ENCODE results near the gene TMCC1.

Gene TMCC1

DNA sequence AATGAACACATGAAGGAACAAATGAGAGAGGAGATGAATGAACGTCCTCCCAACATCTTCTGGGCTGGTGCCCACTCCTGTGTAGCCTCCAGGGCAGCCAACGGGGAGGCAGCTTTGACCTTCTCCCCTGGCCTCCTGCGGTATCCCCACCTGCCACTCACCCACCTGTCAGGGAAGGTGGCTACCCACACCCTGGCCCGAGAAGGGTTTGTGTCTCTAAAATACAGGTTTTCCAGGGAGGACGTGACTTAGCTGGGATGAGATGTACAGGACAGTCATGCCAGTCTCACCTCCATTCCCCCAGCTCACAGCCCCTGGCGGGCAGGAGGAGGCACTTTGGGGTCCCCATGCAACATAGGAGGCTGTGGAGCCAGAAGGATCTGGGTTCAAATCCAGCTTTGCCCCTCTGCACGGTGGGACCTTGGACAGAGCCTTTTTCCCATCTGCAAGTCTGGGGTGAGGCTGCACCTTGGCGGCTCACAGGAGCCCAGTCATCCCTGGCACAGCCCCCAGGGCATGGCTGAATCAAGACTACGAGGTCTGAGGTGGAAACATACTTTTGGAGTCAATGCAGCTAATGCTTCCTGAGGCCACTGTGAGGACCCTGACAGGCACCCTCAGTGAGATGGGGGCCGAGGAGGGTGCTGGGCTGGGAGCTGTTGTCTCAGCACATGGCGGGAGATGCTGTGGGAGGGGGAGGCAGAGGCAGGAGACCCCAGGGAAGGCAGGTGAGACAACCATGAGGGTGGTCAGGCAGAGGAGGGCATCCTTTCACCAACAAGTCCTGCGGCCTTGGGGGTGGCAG is 275.9 kb downstream of the TMCC1 start:
- peak overlapping the region; percentile 45 for H2BK15ac ChIP-seq (ENCODE audit: low read depth, poor library complexity, severe bottlenecking)
- no peaks in the 10 kb centered on the region for H3K79me1 ChIP-seq (replicated peaks; ENCODE audit: low read length, poor library complexity, severe bottlenecking)
- H3K14ac ChIP-seq (ENCODE audit: low read length in 2 of 2) = no peak overlapping the region
- H3K4me3 ChIP-seq (ENCODE audit: insufficient read depth in 1 of 2, low read depth in 1 of 2, low read length in 2 of 2) = no peak overlapping the region
- no peak for DNase-seq
- no peak overlapping the region for H3K9ac ChIP-seq (ENCODE audit: low read length)
- no peak overlapping the region for H3K4me2 ChIP-seq (ENCODE audit: low read length, poor library complexity, severe bottlenecking)
- H2AFZ ChIP-seq (ENCODE audit: low read depth, low read length) = peak overlapping the region; percentile 19
- peak overlapping the region; percentile 28 to 72 for H2BK12ac ChIP-seq (ENCODE audit: low read length in 2 of 2)
- H3K4ac ChIP-seq (ENCODE audit: low read depth in 1 of 2, low read length in 2 of 2) = no peak overlapping the region
- WGBS = 92% methylated on average over 12 of the region's 12 CpGs
- H3K27me3 ChIP-seq (ENCODE audit: control insufficient read depth in 1 of 2, insufficient read depth in 1 of 2, low read length in 2 of 2) = no peaks in the 10 kb centered on the region
- no peak overlapping the region for H3K23ac ChIP-seq (ENCODE audit: low read length in 2 of 2)
- H2BK120ac ChIP-seq (ENCODE audit: low read depth, low read length) = no peak overlapping the region
- no peaks in the 10 kb centered on the region for H3K9me3 ChIP-seq (ENCODE audit: control insufficient read depth, low read length)
- H2AK5ac ChIP-seq (ENCODE audit: low read length, severe bottlenecking) = peak overlapping the region; percentile 47
- H4K91ac ChIP-seq (ENCODE audit: low read length) = peak overlapping the region; percentile 72
- H3K36me3 ChIP-seq (ENCODE audit: control insufficient read depth in 1 of 2, insufficient read depth in 2 of 2, low read depth in 1 of 2, low read length in 2 of 2) = no peaks in the 10 kb centered on the region
- H3K27ac ChIP-seq (ENCODE audit: low read length, poor library complexity, severe bottlenecking) = no peak overlapping the region
- H4K8ac ChIP-seq (ENCODE audit: low read length) = no peak overlapping the region
- H2BK5ac ChIP-seq (ENCODE audit: low read depth, low read length, poor library complexity, severe bottlenecking) = no peak overlapping the region
- H3K18ac ChIP-seq (ENCODE audit: low read depth in 1 of 2, low read length in 2 of 2) = peak overlapping the region in 1 of 2 experiments; percentile 5
- peaks cover 52% of the 10 kb centered on the region for H3K4me1 ChIP-seq (ENCODE audit: control insufficient read depth, insufficient read depth, low read depth, low read length)

GRCh38 chr3:129616713-129617112 is 276.8 kb downstream of the TMCC1 start:
- Histone ChIP-seq H3K27me3 (ENCODE audit: control insufficient read depth in 1 of 2, insufficient read depth in 1 of 2, low read length in 2 of 2) (no peaks in the 10 kb centered on the region), H4K91ac (ENCODE audit: low read length) (no peak overlapping the region), H2BK5ac (ENCODE audit: low read depth, low read length, poor library complexity, severe bottlenecking) (no peak overlapping the region), H2BK12ac (ENCODE audit: low read length in 2 of 2) (peak overlapping the region; percentile 49 to 50), H4K8ac (ENCODE audit: low read length) (no peak overlapping the region), H3K9ac (ENCODE audit: low read length) (peak overlapping the region; percentile 12), H3K4me1 (ENCODE audit: control insufficient read depth, insufficient read depth, low read depth, low read length) (peaks cover 54% of the 10 kb centered on the region), H3K79me1 (replicated peaks; ENCODE audit: low read length, poor library complexity, severe bottlenecking) (no peaks in the 10 kb centered on the region), H3K18ac (ENCODE audit: low read depth in 1 of 2, low read length in 2 of 2) (peak overlapping the region in 1 of 2 experiments; percentile 30), H3K23ac (ENCODE audit: low read length in 2 of 2) (no peak overlapping the region), H3K36me3 (ENCODE audit: control insufficient read depth in 1 of 2, insufficient read depth in 2 of 2, low read depth in 1 of 2, low read length in 2 of 2) (no peaks in the 10 kb centered on the region), H3K27ac (ENCODE audit: low read length, poor library complexity, severe bottlenecking) (no peak overlapping the region), H2AFZ (ENCODE audit: low read depth, low read length) (no peak overlapping the region), H3K9me3 (ENCODE audit: control insufficient read depth, low read length) (no peaks in the 10 kb centered on the region), H3K4me3 (ENCODE audit: insufficient read depth in 1 of 2, low read depth in 1 of 2, low read length in 2 of 2) (no peak overlapping the region), H2BK120ac (ENCODE audit: low read depth, low read length) (no peak overlapping the region), H2BK15ac (ENCODE audit: low read depth, poor library complexity, severe bottlenecking) (no peak overlapping the region), H2AK5ac (ENCODE audit: low read length, severe bottlenecking) (peak overlapping the region; percentile 47), H3K4ac (ENCODE audit: low read depth in 1 of 2, low read length in 2 of 2) (peak overlapping the region in 1 of 2 experiments; percentile 40), H3K14ac (ENCODE audit: low read length in 2 of 2) (peak overlapping the region in 1 of 2 experiments; percentile 4), H3K4me2 (ENCODE audit: low read length, poor library complexity, severe bottlenecking) (no peak overlapping the region)
- peak; percentile 88 for DNase-seq
- WGBS = 48% methylated on average over 5 of the region's 5 CpGs

GRCh38 chr3:129616291-129616690 is 277.2 kb downstream of the TMCC1 start:
- H2BK120ac ChIP-seq (ENCODE audit: low read depth, low read length) = no peak overlapping the region
- H3K27me3 ChIP-seq (ENCODE audit: control insufficient read depth in 1 of 2, insufficient read depth in 1 of 2, low read length in 2 of 2) = no peaks in the 10 kb centered on the region
- peak overlapping the region in 1 of 2 experiments; percentile 15 for H3K4ac ChIP-seq (ENCODE audit: low read depth in 1 of 2, low read length in 2 of 2)
- no peaks in the 10 kb centered on the region for H3K36me3 ChIP-seq (ENCODE audit: control insufficient read depth in 1 of 2, insufficient read depth in 2 of 2, low read depth in 1 of 2, low read length in 2 of 2)
- H3K14ac ChIP-seq (ENCODE audit: low read length in 2 of 2) = peak overlapping the region in 1 of 2 experiments; percentile 63
- no peak overlapping the region for H3K4me3 ChIP-seq (ENCODE audit: insufficient read depth in 1 of 2, low read depth in 1 of 2, low read length in 2 of 2)
- H2AK5ac ChIP-seq (ENCODE audit: low read length, severe bottlenecking) = no peak overlapping the region
- peak overlapping the region in 1 of 2 experiments; percentile 49 for H2BK12ac ChIP-seq (ENCODE audit: low read length in 2 of 2)
- H3K9ac ChIP-seq (ENCODE audit: low read length) = peak overlapping the region; percentile 12
- H2AFZ ChIP-seq (ENCODE audit: low read depth, low read length) = no peak overlapping the region
- no peak for DNase-seq
- peak overlapping the region in 1 of 2 experiments; percentile 63 for H3K18ac ChIP-seq (ENCODE audit: low read depth in 1 of 2, low read length in 2 of 2)
- WGBS = 78% methylated on average over 8 of the region's 8 CpGs
- H3K4me1 ChIP-seq (ENCODE audit: control insufficient read depth, insufficient read depth, low read depth, low read length) = peaks cover 53% of the 10 kb centered on the region
- no peaks in the 10 kb centered on the region for H3K79me1 ChIP-seq (replicated peaks; ENCODE audit: low read length, poor library complexity, severe bottlenecking)
- H2BK5ac ChIP-seq (ENCODE audit: low read depth, low read length, poor library complexity, severe bottlenecking) = no peak overlapping the region
- H3K9me3 ChIP-seq (ENCODE audit: control insufficient read depth, low read length) = no peaks in the 10 kb centered on the region
- H3K4me2 ChIP-seq (ENCODE audit: low read length, poor library complexity, severe bottlenecking) = no peak overlapping the region
- H3K27ac ChIP-seq (ENCODE audit: low read length, poor library complexity, severe bottlenecking) = no peak overlapping the region
- H4K8ac ChIP-seq (ENCODE audit: low read length) = no peak overlapping the region
- no peak overlapping the region for H2BK15ac ChIP-seq (ENCODE audit: low read depth, poor library complexity, severe bottlenecking)
- H4K91ac ChIP-seq (ENCODE audit: low read length) = no peak overlapping the region
- no peak overlapping the region for H3K23ac ChIP-seq (ENCODE audit: low read length in 2 of 2)

- H3K79me1 ChIP-seq (replicated peaks; ENCODE audit: low read length, poor library complexity, severe bottlenecking) = no peaks in the 10 kb centered on the region
- H3K36me3 ChIP-seq (ENCODE audit: control insufficient read depth in 1 of 2, insufficient read depth in 2 of 2, low read depth in 1 of 2, low read length in 2 of 2) = no peaks in the 10 kb centered on the region
- DNase-seq = no peak
- H3K9me3 ChIP-seq (ENCODE audit: control insufficient read depth, low read length) = no peaks in the 10 kb centered on the region
- H3K27ac ChIP-seq (ENCODE audit: low read length, poor library complexity, severe bottlenecking) = no peak overlapping the region
- H3K4me3 ChIP-seq (ENCODE audit: insufficient read depth in 1 of 2, low read depth in 1 of 2, low read length in 2 of 2) = no peak overlapping the region
- WGBS = 89% methylated on average over 8 of the region's 8 CpGs
- peak overlapping the region in 1 of 2 experiments; percentile 9 for H3K23ac ChIP-seq (ENCODE audit: low read length in 2 of 2)
- no peak overlapping the region for H2BK15ac ChIP-seq (ENCODE audit: low read depth, poor library complexity, severe bottlenecking)
- no peak overlapping the region for H3K4me2 ChIP-seq (ENCODE audit: low read length, poor library complexity, severe bottlenecking)
- no peak overlapping the region for H4K8ac ChIP-seq (ENCODE audit: low read length)
- peak overlapping the region in 1 of 2 experiments; percentile 59 for H2BK12ac ChIP-seq (ENCODE audit: low read length in 2 of 2)
- peaks cover 52% of the 10 kb centered on the region for H3K4me1 ChIP-seq (ENCODE audit: control insufficient read depth, insufficient read depth, low read depth, low read length)
- peak overlapping the region; percentile 43 for H4K91ac ChIP-seq (ENCODE audit: low read length)
- no peak overlapping the region for H2BK5ac ChIP-seq (ENCODE audit: low read depth, low read length, poor library complexity, severe bottlenecking)
- no peak overlapping the region for H2AFZ ChIP-seq (ENCODE audit: low read depth, low read length)
- peak overlapping the region in 1 of 2 experiments; percentile 63 for H3K14ac ChIP-seq (ENCODE audit: low read length in 2 of 2)
- peak overlapping the region in 1 of 2 experiments; percentile 61 for H3K4ac ChIP-seq (ENCODE audit: low read depth in 1 of 2, low read length in 2 of 2)
- H2BK120ac ChIP-seq (ENCODE audit: low read depth, low read length) = no peak overlapping the region
- no peaks in the 10 kb centered on the region for H3K27me3 ChIP-seq (ENCODE audit: control insufficient read depth in 1 of 2, insufficient read depth in 1 of 2, low read length in 2 of 2)
- no peak overlapping the region for H3K9ac ChIP-seq (ENCODE audit: low read length)
- peak overlapping the region in 1 of 2 experiments; percentile 63 for H3K18ac ChIP-seq (ENCODE audit: low read depth in 1 of 2, low read length in 2 of 2)
- no peak overlapping the region for H2AK5ac ChIP-seq (ENCODE audit: low read length, severe bottlenecking)
Observed at GRCh38 chr3:129615751-129616281, 277.7 kb downstream of the TMCC1 start.
